ENCODE results near the gene NEURL3. TPM values are rescaled to one million over a fixed set of nuclear protein-coding genes. Genes with fewer than 3 reads are reported as not detected.

The NEURL3 gene
- total and polyA plus RNA-seq, 9 of the 15 experiments (the other 6 are each of a cell fraction or from before 2014, with no cell fraction given) = not detected

DNA sequence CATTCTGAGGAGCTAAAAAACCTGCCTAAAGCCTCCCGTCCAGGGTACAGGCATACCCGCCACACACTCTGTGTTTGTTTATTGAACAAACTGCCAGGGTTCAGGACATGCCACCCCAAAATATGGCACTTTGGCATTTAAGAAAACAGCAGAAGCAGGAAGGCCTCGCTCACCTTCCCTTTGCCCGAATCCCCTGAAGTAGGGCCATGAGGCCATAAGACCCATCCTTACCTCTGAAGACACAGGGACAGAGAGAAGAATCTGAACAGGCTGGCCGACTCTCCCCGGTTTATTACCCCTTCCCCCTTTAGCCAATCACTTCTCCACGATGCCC is 1.7 kb upstream of the NEURL3 start:
- in situ Hi-C loops (cut with MboI) (loop anchor here (25.0 kb wide), 2 partner anchors 495 to 720 kb away; no protein-coding TSS in a partner anchor), intact Hi-C loops (cut with micrococcal nuclease) (loop anchor here (5.0 to 10.0 kb wide), 3 partner anchors 202 to 515 kb away; partner anchors contain the start of genes ANKRD36C, CIAO1, SNRNP200 and TMEM127)
- Histone ChIP-seq H2AFZ (ENCODE audit: low read depth, low read length) (no peak overlapping the region), H3K27ac (ENCODE audit: extremely low read depth, low read depth, low read length) (no peak overlapping the region), H4K20me1 (replicated peaks; ENCODE audit: control insufficient read depth, insufficient read depth, low read length) (peaks cover 10% of the 10 kb centered on the region), H3K4me1 (replicated peaks in 1 of 2; ENCODE audit: control insufficient read depth in 2 of 2, insufficient read depth in 2 of 2, low read length in 2 of 2) (peaks cover 7 to 30% of the 10 kb centered on the region in 2 experiments; a peak in 4 of 5 replicates), H3K36me3 (ENCODE audit: control insufficient read depth, insufficient read depth, low read length) (no peaks in the 10 kb centered on the region), H3K9ac (ENCODE audit: insufficient read depth in 1 of 2, low read depth in 2 of 2, low read length in 2 of 2) (no peak overlapping the region), H3K79me2 (ENCODE audit: control insufficient read depth, insufficient read depth, low read length) (no peaks in the 10 kb centered on the region), H3K4me3 (no peak overlapping the region), H3K9me3 (replicated peaks; ENCODE audit: control insufficient read depth, insufficient read depth, low read depth, low read length) (no peaks in the 10 kb centered on the region), H3K27me3 (ENCODE audit: control insufficient read depth in 2 of 2, insufficient read depth in 2 of 2, low read length in 2 of 2) (peaks cover 7 to 65% of the 10 kb centered on the region in 2 experiments; a peak in 4 of 5 replicates), H3K4me2 (ENCODE audit: insufficient read depth, low read length) (no peak overlapping the region), H3K9me1 (ENCODE audit: control insufficient read depth, insufficient read depth, low read length) (peaks cover 2% of the 10 kb centered on the region)
- no peak for DNase-seq (ENCODE audit: extremely low read depth in 1 of 4, low spot score in 3 of 4)
- ChIA-PET CTCF (ENCODE audit: low intra/inter-chr PET ratio) (interaction anchor here (0.6 kb wide), 1 partner anchor 299 kb away, joined by 3 read pairs; no protein-coding TSS in a partner anchor), POLR2A (no interaction called here)
- no peak for FAIRE-seq
- no TSS peak for BruUV-seq (replicated peaks)
- 12% methylated on average over 7 of the region's 7 CpGs for WGBS (ENCODE audit: insufficient coverage, low coverage, missing lambda C conversion rate)
- ATAC-seq = no peak
- TF ChIP-seq HSF4 (CRISPR knock-in tag; IDR thresholded peaks at IDR 0.05; ENCODE audit: borderline replicate concordance) = no peak
- TF ChIP-seq ZNF696 (CRISPR knock-in tag; conservative IDR thresholded peaks at IDR 0.05) = no peak
- no peak for TF ChIP-seq PTRF (tag; IDR thresholded peaks at IDR 0.05)
- TF ChIP-seq, protein P1, sequence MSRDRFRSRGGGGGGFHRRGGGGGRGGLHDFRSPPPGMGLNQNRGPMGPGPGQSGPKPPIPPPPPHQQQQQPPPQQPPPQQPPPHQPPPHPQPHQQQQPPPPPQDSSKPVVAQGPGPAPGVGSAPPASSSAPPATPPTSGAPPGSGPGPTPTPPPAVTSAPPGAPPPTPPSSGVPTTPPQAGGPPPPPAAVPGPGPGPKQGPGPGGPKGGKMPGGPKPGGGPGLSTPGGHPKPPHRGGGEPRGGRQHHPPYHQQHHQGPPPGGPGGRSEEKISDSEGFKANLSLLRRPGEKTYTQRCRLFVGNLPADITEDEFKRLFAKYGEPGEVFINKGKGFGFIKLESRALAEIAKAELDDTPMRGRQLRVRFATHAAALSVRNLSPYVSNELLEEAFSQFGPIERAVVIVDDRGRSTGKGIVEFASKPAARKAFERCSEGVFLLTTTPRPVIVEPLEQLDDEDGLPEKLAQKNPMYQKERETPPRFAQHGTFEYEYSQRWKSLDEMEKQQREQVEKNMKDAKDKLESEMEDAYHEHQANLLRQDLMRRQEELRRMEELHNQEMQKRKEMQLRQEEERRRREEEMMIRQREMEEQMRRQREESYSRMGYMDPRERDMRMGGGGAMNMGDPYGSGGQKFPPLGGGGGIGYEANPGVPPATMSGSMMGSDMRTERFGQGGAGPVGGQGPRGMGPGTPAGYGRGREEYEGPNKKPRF (IDR thresholded peaks at IDR 0.05; ENCODE audit: low read depth, low read length) = no peak
- no peak for TF ChIP-seq RBM34 (IDR thresholded peaks at IDR 0.05; ENCODE audit: borderline replicate concordance, insufficient read depth, low read length)
- no peak for TF ChIP-seq ZNF436 (CRISPR knock-in tag; IDR thresholded peaks at IDR 0.05)
- TF ChIP-seq, protein P2, sequence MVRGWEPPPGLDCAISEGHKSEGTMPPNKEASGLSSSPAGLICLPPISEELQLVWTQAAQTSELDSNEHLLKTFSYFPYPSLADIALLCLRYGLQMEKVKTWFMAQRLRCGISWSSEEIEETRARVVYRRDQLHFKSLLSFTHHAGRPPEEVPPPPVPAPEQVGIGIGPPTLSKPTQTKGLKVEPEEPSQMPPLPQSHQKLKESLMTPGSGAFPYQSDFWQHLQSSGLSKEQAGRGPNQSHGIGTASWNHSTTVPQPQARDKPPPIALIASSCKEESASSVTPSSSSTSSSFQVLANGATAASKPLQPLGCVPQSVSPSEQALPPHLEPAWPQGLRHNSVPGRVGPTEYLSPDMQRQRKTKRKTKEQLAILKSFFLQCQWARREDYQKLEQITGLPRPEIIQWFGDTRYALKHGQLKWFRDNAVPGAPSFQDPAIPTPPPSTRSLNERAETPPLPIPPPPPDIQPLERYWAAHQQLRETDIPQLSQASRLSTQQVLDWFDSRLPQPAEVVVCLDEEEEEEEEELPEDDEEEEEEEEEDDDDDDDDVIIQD (CRISPR knock-in tag; IDR thresholded peaks at IDR 0.05) = no peak
- TF ChIP-seq ZBTB8A (IDR thresholded peaks at IDR 0.05; ENCODE audit: partially characterized antibody) = no peak
- no peak for TF ChIP-seq EWSR1 (IDR thresholded peaks at IDR 0.05; ENCODE audit: borderline replicate concordance, low read depth, partially characterized antibody)
- TF ChIP-seq MTA2 (IDR thresholded peaks at IDR 0.05; ENCODE audit: low read depth) = no peak
- TF ChIP-seq DNMT1 (IDR thresholded peaks at IDR 0.05) = no peak
- TF ChIP-seq TGIF2 (CRISPR knock-in tag; IDR thresholded peaks at IDR 0.05) = no peak
- TF ChIP-seq BDP1 (IDR thresholded peaks at IDR 0.05; ENCODE audit: insufficient read depth, insufficient read length) = no peak
- TF ChIP-seq ZNF3 (CRISPR knock-in tag; IDR thresholded peaks at IDR 0.05) = no peak
- TF ChIP-seq, protein P3, sequence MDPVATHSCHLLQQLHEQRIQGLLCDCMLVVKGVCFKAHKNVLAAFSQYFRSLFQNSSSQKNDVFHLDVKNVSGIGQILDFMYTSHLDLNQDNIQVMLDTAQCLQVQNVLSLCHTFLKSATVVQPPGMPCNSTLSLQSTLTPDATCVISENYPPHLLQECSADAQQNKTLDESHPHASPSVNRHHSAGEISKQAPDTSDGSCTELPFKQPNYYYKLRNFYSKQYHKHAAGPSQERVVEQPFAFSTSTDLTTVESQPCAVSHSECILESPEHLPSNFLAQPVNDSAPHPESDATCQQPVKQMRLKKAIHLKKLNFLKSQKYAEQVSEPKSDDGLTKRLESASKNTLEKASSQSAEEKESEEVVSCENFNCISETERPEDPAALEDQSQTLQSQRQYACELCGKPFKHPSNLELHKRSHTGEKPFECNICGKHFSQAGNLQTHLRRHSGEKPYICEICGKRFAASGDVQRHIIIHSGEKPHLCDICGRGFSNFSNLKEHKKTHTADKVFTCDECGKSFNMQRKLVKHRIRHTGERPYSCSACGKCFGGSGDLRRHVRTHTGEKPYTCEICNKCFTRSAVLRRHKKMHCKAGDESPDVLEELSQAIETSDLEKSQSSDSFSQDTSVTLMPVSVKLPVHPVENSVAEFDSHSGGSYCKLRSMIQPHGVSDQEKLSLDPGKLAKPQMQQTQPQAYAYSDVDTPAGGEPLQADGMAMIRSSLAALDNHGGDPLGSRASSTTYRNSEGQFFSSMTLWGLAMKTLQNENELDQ (CRISPR knock-in tag; IDR thresholded peaks at IDR 0.05; ENCODE audit: borderline replicate concordance) = no peak
- no peak for TF ChIP-seq NBN (IDR thresholded peaks at IDR 0.05; ENCODE audit: low read depth)
- no peak for TF ChIP-seq NEUROD1 (IDR thresholded peaks at IDR 0.05; ENCODE audit: borderline replicate concordance, low read depth, low read length, partially characterized antibody)

Measured in K562 (cell line).